ENCODE measurements around the gene MCOLN3. TPM values are rescaled to one million over a fixed set of nuclear protein-coding genes. Genes with fewer than 3 reads are reported as not detected.

Gene MCOLN3
- total RNA-seq (2021) (8.4 and 10.1 TPM in 2 replicates), Bru-seq, nascent RNA (percentile 53 among the genes with signal in this experiment), BruChase-seq, experiment 1, labeled RNA remaining after a 2-hour chase (percentile 67 among the genes with signal in this experiment), BruChase-seq, experiment 2, labeled RNA remaining after a 6-hour chase (percentile 64 among the genes with signal in this experiment)
- long read RNA-seq, partial matches to known transcripts = 1 of 12 reads
- long read RNA-seq, other reads (novel, unspliced or antisense) = 5 of 12 reads

- Histone ChIP-seq H3K36me3 (ENCODE audit: low read depth) (no peaks in the 10 kb centered on the region), H2AFZ (peak within 1 kb of the TSS; percentile 85), H4K20me1 (ENCODE audit: insufficient read depth) (no peaks in the 10 kb centered on the region), H3K27ac (no peak within 1 kb of the TSS), H3K4me2 (peak within 1 kb of the TSS; percentile 81), H3K79me2 (ENCODE audit: low read depth) (no peaks in the 10 kb centered on the region), H3K27me3 (ENCODE audit: insufficient read depth, low read depth) (no peaks in the 10 kb centered on the region), H3K9me3 (ENCODE audit: insufficient read depth, low read depth) (no peaks in the 10 kb centered on the region), H3K4me3 (peak within 1 kb of the TSS; percentile 81), H3K9me2 (ENCODE audit: insufficient read depth) (no peaks in the 10 kb centered on the region), H3F3A (ENCODE audit: insufficient read depth, low read depth) (no peaks in the 10 kb centered on the region), H3K4me1 (replicated peaks; ENCODE audit: insufficient read depth) (0 out of 2 replicates have a peak, but pooled peaks cover 3% of the 10 kb centered on the region)
- DNase-seq = peak; percentile 57 to 62
- 0 out of 2 replicates have a peak, but pooled peaks have one; percentile 10 for TF ChIP-seq CTCF (conservative IDR thresholded peaks at IDR 0.05)
- no peak for TF ChIP-seq EZH2 (IDR thresholded peaks at IDR 0.05; ENCODE audit: low read depth)
- intact Hi-C loops (cut with micrococcal nuclease; ENCODE audit: unreplicated experiment) = loop anchor here (10.0 kb wide), 1 partner anchor 104 kb away; no protein-coding TSS in a partner anchor
- BruUV-seq (replicated peaks) = TSS peak; percentile 83
- ChIA-PET POLR2A (ENCODE audit: unreplicated experiment) (interaction anchor here (0.7 kb wide), 1 partner anchor 31 kb away, joined by 3 read pairs; no protein-coding TSS in a partner anchor), CTCF (no interaction called here)
Observed at GRCh38 chr1:85048296-85049064, at the start of gene MCOLN3. TSS of gene MCOLN3 (minus strand) at chr1:85048500. CDS start at chr1:85045360, 3,140 bp downstream.

- Histone ChIP-seq H3K36me3 (ENCODE audit: low read depth) (no peaks in the 10 kb centered on the region), H3K27me3 (ENCODE audit: insufficient read depth, low read depth) (no peaks in the 10 kb centered on the region), H2AFZ (no peak overlapping the region), H4K20me1 (ENCODE audit: insufficient read depth) (no peaks in the 10 kb centered on the region), H3K4me2 (no peak overlapping the region), H3K27ac (no peak overlapping the region), H3K79me2 (ENCODE audit: low read depth) (no peaks in the 10 kb centered on the region), H3K9me2 (ENCODE audit: insufficient read depth) (no peaks in the 10 kb centered on the region), H3K9me3 (ENCODE audit: insufficient read depth, low read depth) (no peaks in the 10 kb centered on the region), H3K4me1 (replicated peaks; ENCODE audit: insufficient read depth) (peaks cover 7% of the 10 kb centered on the region; the same call in 1 of the 2 replicates), H3F3A (ENCODE audit: insufficient read depth, low read depth) (no peaks in the 10 kb centered on the region), H3K4me3 (no peak overlapping the region)
- POLR2A ChIA-PET (ENCODE audit: unreplicated experiment) = no interaction called here
- DNase-seq = peak in 1 of 2 experiments; percentile 39
- intact Hi-C loops (cut with micrococcal nuclease; ENCODE audit: unreplicated experiment) = no loop called here
- CTCF ChIA-PET = interaction anchor here (0.6 kb wide), 1 partner anchor 1233 kb away, joined by 6 read pairs; no protein-coding TSS in a partner anchor
- TF ChIP-seq EZH2 (IDR thresholded peaks at IDR 0.05; ENCODE audit: low read depth) (no peak), CTCF (conservative IDR thresholded peaks at IDR 0.05) (no peak)
- no TSS peak for BruUV-seq (replicated peaks)
Observed at GRCh38 chr1:85093644-85094043, 45.3 kb upstream of the MCOLN3 start.

- no peak overlapping the region for H3K4me3 ChIP-seq
- H3K27ac ChIP-seq = no peak overlapping the region
- H3F3A ChIP-seq (ENCODE audit: insufficient read depth, low read depth) = no peaks in the 10 kb centered on the region
- CTCF ChIA-PET = no interaction called here
- H3K9me2 ChIP-seq (ENCODE audit: insufficient read depth) = no peaks in the 10 kb centered on the region
- no peaks in the 10 kb centered on the region for H3K9me3 ChIP-seq (ENCODE audit: insufficient read depth, low read depth)
- DNase-seq = no peak
- H3K27me3 ChIP-seq (ENCODE audit: insufficient read depth, low read depth) = no peaks in the 10 kb centered on the region
- no peaks in the 10 kb centered on the region for H4K20me1 ChIP-seq (ENCODE audit: insufficient read depth)
- BruUV-seq (replicated peaks) = no TSS peak
- TF ChIP-seq CTCF (conservative IDR thresholded peaks at IDR 0.05) (no peak), EZH2 (IDR thresholded peaks at IDR 0.05; ENCODE audit: low read depth) (no peak)
- no peaks in the 10 kb centered on the region for H3K79me2 ChIP-seq (ENCODE audit: low read depth)
- H3K4me1 ChIP-seq (replicated peaks; ENCODE audit: insufficient read depth) = peaks cover 7% of the 10 kb centered on the region; the same call in 1 of the 2 replicates
- intact Hi-C loops (cut with micrococcal nuclease; ENCODE audit: unreplicated experiment) = no loop called here
- POLR2A ChIA-PET (ENCODE audit: unreplicated experiment) = no interaction called here
- H3K4me2 ChIP-seq = no peak overlapping the region
- no peaks in the 10 kb centered on the region for H3K36me3 ChIP-seq (ENCODE audit: low read depth)
- no peak overlapping the region for H2AFZ ChIP-seq
Observed at GRCh38 chr1:85091671-85092280, 43.5 kb upstream of the MCOLN3 start.

Measured in PC-9 (cell line).